NB4 (cell line): ENCODE results near the gene RPS6KA2.
"Not testable (repeated sequence)": the region's sequence is repeated elsewhere in the genome, so short reads cannot be mapped to it uniquely, and the experiment has no call there.

ENCODE experiments used
- DNase-seq: peaks from one replicate; pipeline ENCODE4 v3.0.0; 2010; ENCODE audit warnings: low read depth
- H3K4me3 ChIP-seq: one replicate; pipeline ENCODE4 v1.5.1; 2011; ENCODE audit warnings: mild to moderate bottlenecking, low read depth, low read length, moderate library complexity
- CTCF ChIP-seq: IDR thresholded peaks from one replicate; pipeline ENCODE4 v1.5.1; 2012; ENCODE audit warnings: low read depth, low read length
- MAX ChIP-seq: IDR thresholded peaks from 2 replicates; pipeline ENCODE4 v1.6.1; 2011; ENCODE audit warnings: low read depth, low read length
- MYC ChIP-seq: IDR thresholded peaks from 2 replicates; pipeline ENCODE4 v1.6.1; 2011; ENCODE audit warnings: low read depth, low read length
- POLR2A ChIP-seq: IDR thresholded peaks from 2 replicates; pipeline ENCODE4 v1.6.1; 2011; ENCODE audit warnings: mild to moderate bottlenecking; ENCODE audit not compliant: insufficient read length; ENCODE audit errors: extremely low read depth

RPS6KA2 gene

GRCh38 chr6:166397849-166398248, 229.2 kb downstream of the RPS6KA2 start:
- no peak for TF ChIP-seq MYC
- TF ChIP-seq CTCF = no peak
- no peak for TF ChIP-seq POLR2A
- no peak for TF ChIP-seq MAX
- no peak overlapping the region for H3K4me3 ChIP-seq
- no peak for DNase-seq

DNA sequence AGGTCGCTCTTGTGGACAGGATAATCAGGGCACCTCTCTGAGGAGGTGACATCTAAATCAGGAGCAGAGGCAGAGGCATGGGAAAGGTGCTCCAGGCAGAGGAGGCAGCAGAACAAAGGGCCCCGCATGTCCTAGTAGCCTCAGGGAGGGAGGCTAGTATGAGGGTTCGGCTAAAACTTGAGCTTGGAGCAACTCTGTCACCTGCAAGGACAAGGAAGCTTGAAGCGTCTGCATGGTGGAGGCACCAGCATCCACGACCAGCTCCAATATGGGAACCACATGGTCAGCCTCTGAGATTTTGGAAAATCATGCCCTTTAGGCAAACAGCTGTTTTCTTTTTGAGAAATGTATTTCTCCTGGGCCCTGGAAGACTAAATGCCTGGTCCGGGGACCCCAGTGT, 231.3 kb downstream of the RPS6KA2 start:
- H3K4me3 ChIP-seq = no peak overlapping the region
- DNase-seq = no peak
- no peak for TF ChIP-seq MYC
- no peak for TF ChIP-seq CTCF
- no peak for TF ChIP-seq MAX
- TF ChIP-seq POLR2A = no peak

DNA sequence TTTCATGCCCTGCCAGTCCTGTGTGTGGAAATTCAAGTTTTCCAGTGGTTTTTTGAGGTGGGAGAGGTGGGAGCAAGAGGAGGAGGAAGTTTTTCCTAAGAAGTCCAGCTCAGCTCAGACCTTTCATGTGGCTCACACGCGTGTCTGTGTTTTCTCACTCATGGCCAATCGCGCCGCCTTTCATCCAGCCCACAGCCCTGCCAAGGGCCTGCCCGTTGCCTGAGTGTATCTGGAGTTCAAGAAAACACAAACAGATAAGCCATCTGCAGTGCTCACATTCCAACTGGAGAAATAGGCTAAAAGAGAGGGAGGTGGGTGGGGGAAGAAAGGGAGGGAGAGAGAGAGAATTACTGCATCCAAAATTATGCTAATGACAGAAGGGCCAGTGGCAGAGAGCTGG, 231.7 kb downstream of the RPS6KA2 start:
- no peak overlapping the region for H3K4me3 ChIP-seq
- no peak for TF ChIP-seq MYC
- no peak for TF ChIP-seq MAX
- no peak for TF ChIP-seq CTCF
- no peak for TF ChIP-seq POLR2A
- DNase-seq = no peak

- TF ChIP-seq MAX = no peak
- no peak for TF ChIP-seq CTCF
- TF ChIP-seq MYC = no peak
- TF ChIP-seq POLR2A = no peak
- no peak overlapping the region for H3K4me3 ChIP-seq
- DNase-seq = no peak
These were observed 232.8 kb downstream of the RPS6KA2 start for GRCh38 chr6:166394036-166394892.

- no peak overlapping the region for H3K4me3 ChIP-seq
- DNase-seq = no peak
- no peak for TF ChIP-seq MYC
- TF ChIP-seq CTCF = no peak
- TF ChIP-seq POLR2A = no peak
- no peak for TF ChIP-seq MAX
These were observed 233.6 kb downstream of the RPS6KA2 start for GRCh38 chr6:166393535-166393823.

DNA sequence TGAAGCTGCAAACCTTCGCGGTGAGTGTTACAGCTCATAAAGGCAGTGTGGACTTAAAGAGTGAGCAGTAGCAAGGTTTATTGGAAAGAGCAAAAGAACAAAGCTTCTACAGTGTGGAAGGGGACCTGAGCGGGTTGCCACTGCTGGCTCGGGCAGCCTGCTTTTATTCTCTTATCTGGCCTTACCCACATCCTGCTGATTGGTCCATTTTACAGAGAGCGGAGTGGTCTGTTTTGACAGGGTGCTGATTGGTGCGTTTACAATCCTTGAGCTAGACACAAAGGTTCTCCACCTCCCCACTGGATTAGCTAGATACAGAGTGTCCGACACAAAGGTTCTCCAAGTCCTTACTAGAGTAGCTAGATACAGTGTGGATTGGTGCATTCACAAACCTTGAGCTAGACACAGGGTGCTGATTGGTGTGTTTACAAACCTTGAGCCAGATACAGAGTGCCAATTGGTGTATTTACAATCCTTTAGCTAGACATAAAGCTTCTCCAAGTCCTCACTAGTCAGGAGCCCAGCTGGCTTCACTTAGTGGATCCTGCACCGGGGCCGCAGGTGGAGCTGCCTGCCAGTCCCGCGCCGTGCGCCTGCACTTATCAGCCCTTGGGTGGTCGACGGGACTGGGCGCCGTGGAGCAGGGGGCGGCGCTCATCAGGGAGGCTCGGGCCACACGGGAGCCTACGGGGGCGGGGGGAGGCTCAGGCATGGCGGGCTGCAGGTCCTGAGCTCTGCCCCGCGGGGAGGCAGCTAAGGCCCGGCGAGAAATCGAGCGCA, 234.1 kb downstream of the RPS6KA2 start:
- H3K4me3 ChIP-seq, DNase-seq: not testable (repeated sequence)
